Peyer's patch (tissue), 4 donors: Measurements from ENCODE around the gene BTD.

Experiments used
- CTCF ChIP-seq, 6 experiments: fragments of 450-650 bp in 4 of 6; fragments of 200-600 bp in 2 of 6; sonication (generic) in 1 of 6; IDR thresholded peaks; one replicate each; pipeline ENCODE4 v1.5.1; 2017 to 2019; ENCODE audit warnings: antibody characterized with exemption in 6 of 6, mild to moderate bottlenecking in 3 of 6, moderate library complexity in 1 of 6
- POLR2A ChIP-seq, 2 donors: fragments of 450-650 bp; IDR thresholded peaks; one replicate each; pipeline ENCODE4 v1.5.1; 2017; ENCODE audit warnings: antibody characterized with exemption in 2 of 2, mild to moderate bottlenecking in 2 of 2, moderate library complexity in 2 of 2

GRCh38 chr3:15676259-15676658 lies 74.7 kb downstream of the BTD start:
- TF ChIP-seq POLR2A (IDR thresholded peaks at IDR 0.05) (no peak), CTCF (IDR thresholded peaks at IDR 0.05) (no peak)
